ENCODE measurements around the gene FBXW5.

GRCh38 chr9:136906266-136906665 is 38.3 kb downstream of the FBXW5 start:
- TF ChIP-seq POLR2A (IDR thresholded peaks at IDR 0.05) (no peak), EP300 (IDR thresholded peaks at IDR 0.05; ENCODE audit: low read depth) (no peak)

Measured in transverse colon (tissue), 1 donor.